Frontal cortex (tissue), 4 donors: ENCODE data around the gene LRIG1. TPM values are rescaled to one million over a fixed set of nuclear protein-coding genes. Genes with fewer than 3 reads are reported as not detected.
A peak's percentile ranks its signal among the peaks of the same experiment; 100 is the strongest.
"Not testable (repeated sequence)": the region's sequence is repeated elsewhere in the genome, so short reads cannot be mapped to it uniquely, and the experiment has no call there.

Experiments
- DNase-seq, 2 donors: peaks; one replicate each; pipeline ENCODE4 v3.0.0; 2012; ENCODE audit warnings: low spot score in 2 of 2
- FAIRE-seq: peaks from 2 replicates; lab custom pipeline; 2012; peaks lifted over from hg19 to GRCh38; lab: Jason Lieb, UNC
- total RNA-seq: library from RNA; depleted of rRNA; stranded (reverse); fragments of >200 nt; gene quantifications from one replicate; pipeline ENCODE4 v1.2.3, GENCODE V29; 2014
- donor health status: control.
- donor health status: control.
- donor health status: control.

LRIG1 gene
- total RNA-seq, 1 donor from 2014 or later, result 51.8 TPM

- FAIRE-seq (no peak), DNase-seq (no peak)
These were observed 72.8 kb downstream of the LRIG1 start for GRCh38 chr3:66427951-66428474.

DNA sequence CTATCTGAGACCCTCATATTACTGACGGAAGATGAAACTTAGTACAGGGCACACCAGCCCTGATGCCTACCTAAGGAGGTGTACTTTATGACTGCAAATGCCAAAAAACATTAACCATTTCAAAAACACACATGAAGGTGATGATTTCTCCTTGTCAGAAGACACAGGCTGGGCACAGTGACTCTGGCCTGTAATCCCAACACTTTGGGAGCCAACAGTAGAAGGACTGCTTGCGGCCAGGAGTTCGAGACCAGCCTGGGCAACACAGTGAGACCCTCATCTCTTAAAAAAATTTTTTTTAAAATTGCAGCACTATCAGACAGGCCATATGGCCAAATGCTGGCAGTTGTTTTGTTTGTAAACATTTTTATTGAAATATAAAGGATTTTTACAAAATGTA, 73.5 kb downstream of the LRIG1 start:
- no peak for DNase-seq
- no peak for FAIRE-seq

DNA sequence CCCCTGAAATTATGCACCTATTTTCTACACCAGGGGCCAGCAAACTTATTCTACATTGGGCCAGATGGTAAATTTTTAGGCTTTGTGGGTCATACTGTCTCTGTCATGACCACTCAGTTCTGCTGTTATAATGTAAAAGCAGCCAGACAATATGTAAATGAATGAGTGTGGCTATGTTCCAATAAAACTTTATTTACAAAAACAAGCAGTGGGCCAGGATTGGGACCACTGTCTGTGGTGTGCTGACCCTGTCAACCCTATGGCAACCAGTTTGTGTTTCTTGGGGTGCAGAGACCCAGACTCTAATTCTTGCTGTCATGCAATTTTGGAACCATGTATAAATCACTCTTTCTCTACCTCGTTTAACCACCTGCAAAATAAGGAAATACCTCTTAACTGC, 74.7 kb downstream of the LRIG1 start:
- FAIRE-seq (no peak), DNase-seq (no peak)

GRCh38 chr3:66425576-66426114, 75.2 kb downstream of the LRIG1 start:
- DNase-seq (no peak), FAIRE-seq (no peak)

- no peak for FAIRE-seq
- no peak for DNase-seq
These were observed 75.8 kb downstream of the LRIG1 start for GRCh38 chr3:66425032-66425431.

DNA sequence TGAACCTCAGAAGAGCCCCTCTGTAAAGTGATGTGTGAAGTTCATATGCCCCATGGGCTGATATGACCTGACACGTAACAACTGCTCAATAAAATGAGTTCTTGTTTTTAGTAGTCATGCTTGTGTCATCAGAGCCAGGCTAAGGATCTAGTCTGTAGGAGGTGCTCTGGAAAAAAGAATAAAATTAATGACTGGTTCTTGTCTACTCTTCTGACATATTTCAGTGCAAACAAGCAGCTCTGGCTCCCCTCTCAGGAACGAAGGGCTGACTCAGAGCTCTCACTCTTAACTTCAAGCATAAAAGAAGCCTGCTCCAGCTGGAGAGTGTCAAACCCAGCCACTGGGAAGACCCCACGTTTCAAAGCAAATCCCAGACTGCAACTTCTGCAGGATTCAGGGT, 77.0 kb downstream of the LRIG1 start:
- DNase-seq (no peak), FAIRE-seq (no peak)

GRCh38 chr3:66421893-66422292, 78.9 kb downstream of the LRIG1 start:
- not testable (repeated sequence) for FAIRE-seq

GRCh38 chr3:66421144-66421543, 79.7 kb downstream of the LRIG1 start:
- not testable (repeated sequence) for DNase-seq, FAIRE-seq

More at GRCh38 chr3:66421893-66422292, 78.9 kb downstream of the LRIG1 start:
- not testable (repeated sequence) for DNase-seq

GRCh38 chr3:66419036-66419435, 81.8 kb downstream of the LRIG1 start:
- no peak for FAIRE-seq
- no peak for DNase-seq

- DNase-seq (peak in 1 of 2 donors; percentile 59), FAIRE-seq (no peak)
These were observed 82.3 kb downstream of the LRIG1 start for GRCh38 chr3:66418475-66418931.

DNA sequence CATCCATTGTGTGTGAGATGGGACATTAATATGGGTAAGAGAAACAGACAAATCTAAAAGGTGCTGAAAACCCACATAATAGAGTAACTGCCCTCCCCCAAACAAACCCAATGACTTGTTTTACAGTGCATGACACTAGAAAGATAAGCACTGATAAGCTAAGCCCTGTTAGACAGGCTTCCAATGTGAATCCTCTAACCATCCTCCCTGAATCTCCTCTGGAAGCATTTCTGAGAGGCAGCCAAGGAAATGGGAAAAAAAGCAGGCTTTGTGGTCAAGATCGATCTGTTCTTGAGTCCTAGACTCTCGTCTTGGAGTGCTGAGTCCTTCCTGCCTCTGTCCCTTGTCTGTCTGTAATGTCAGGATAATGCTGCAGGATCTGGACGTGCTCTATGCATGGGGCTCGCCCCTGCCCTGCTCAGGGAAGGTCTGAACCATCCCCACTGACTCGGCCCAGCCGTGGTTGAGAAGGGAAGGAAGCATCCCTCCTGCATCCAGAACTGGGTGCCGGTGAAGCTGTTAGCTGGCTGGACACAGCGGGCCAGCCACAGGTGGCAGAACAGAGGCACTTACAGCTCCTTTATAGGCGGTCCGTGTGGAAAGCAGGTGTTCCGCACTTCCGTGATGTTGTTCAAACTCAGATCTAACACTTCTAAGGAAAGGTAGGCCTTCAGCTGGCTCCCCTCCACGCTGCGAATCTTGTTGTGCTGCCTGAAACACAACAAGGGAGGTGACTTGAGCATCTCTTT, 84.1 kb downstream of the LRIG1 start:
- no peak for DNase-seq

GRCh38 chr3:66415867-66416428, 84.9 kb downstream of the LRIG1 start:
- DNase-seq (no peak), FAIRE-seq (no peak)

More for the DNA sequence above, 84.1 kb downstream of the LRIG1 start:
- FAIRE-seq, result no peak

- FAIRE-seq (no peak), DNase-seq (no peak)
These were observed 86.0 kb downstream of the LRIG1 start for GRCh38 chr3:66414846-66415245.

- FAIRE-seq (no peak), DNase-seq (no peak)
These were observed 87.6 kb downstream of the LRIG1 start for GRCh38 chr3:66413151-66413751.

DNA sequence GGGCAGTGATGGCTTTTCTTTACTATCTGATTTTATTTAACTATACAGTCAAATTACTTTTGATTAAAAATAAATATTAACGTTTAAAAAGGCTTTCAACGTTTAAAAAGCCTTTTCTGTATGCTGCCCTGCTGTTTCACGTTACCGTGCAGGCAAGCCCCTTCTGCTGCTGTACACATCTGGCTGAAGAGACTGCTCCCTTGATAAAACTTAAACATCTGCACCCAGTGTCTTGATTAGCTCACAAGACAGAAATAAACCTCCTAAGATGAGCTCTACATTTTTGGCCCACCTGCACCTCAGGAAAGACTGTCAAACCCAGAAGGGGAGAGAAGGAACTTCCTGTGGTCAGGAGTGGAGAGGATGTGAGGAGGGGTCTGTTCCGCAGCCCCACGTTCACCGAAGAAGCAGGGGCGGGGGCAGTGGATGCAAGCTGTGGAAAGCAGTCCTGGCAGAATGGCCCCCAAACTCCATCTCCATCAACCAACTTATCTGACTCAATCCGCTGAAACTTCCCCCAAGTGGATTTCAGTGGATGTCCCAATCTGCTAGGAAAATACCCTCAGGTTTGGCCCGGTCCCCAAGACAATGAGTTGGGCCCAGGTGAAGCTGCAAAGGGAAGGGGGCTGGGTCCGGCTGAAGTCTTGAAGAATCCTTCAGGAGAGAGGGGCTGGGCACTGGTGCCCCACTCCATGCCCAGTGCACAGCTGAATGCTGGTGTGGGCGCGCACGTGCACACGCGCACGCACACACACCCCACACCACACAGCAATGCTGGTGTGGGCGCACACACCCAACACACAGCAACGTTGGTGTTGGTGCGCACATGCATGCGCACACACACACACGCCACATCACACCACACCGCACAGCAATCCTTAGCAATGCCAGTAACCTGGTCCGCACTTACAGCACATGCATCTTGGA, 88.6 kb downstream of the LRIG1 start:
- DNase-seq, result no peak
- FAIRE-seq, result no peak

DNA sequence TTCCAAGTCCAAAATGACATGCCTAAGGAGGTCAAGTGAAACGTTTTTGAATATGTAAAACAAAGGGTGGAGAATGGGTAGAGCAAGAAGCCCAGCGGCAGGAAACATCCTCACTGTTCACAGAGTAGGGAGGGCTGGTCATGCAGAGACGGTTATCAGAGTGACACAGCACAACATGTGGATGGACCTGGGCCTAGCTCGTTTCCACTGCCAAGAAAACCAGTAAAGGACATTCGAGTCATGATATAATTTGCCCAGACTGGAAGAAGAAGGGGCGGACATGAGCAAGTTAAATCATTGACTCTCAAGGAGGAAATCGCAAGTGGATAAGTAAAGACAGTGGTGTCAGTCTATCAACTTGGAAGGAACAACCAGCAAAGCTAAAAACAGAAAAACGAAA, 89.3 kb downstream of the LRIG1 start:
- no peak for FAIRE-seq
- no peak for DNase-seq

GRCh38 chr3:66410976-66411375, 89.8 kb downstream of the LRIG1 start:
- no peak for FAIRE-seq
- no peak for DNase-seq

GRCh38 chr3:66409771-66410754, 90.8 kb downstream of the LRIG1 start:
- no peak for DNase-seq
- FAIRE-seq, result no peak
